ENCODE data around the gene IRF2. TPM values are rescaled to one million over a fixed set of nuclear protein-coding genes. Genes with fewer than 3 reads are reported as not detected.
A peak's percentile ranks its signal among the peaks of the same experiment; 100 is the strongest.

Gene IRF2
- total and polyA plus RNA-seq, 4 donors: 14.1 to 49.4 (median 27.4) TPM

DNA sequence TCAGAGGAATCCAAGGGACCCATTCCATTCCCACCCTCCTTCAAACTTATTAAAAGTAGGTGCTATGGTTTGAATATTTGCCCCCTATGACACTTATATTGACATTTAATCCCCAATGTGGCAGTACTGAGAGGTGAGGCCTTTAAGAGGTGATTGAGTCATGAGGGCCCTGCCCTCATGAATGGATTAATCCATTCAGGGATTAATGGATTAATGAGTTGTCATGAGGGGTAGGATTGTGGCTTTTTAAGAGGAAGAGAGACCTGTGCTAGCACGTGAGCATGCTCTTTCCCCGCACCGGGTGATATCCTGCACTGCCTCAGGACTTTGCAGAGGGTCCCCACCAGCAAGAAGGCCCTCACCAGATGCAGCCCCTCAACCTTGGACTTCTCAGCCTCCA is 50.1 kb downstream of the IRF2 start:
- H3K36me3 ChIP-seq (ENCODE audit: control insufficient read depth in 1 of 2, insufficient read depth in 2 of 2, low read length in 1 of 2): peaks cover under 1 to 8% of the 10 kb centered on the region in 2 donors
- intact Hi-C loops (cut with DNase I): no loop called here
- ATAC-seq (ENCODE audit: low FRiP score) (no peak), DNase-seq (no peak)
- no peaks in the 10 kb centered on the region for H3K4me1 ChIP-seq (ENCODE audit: control insufficient read depth in 1 of 2, insufficient read depth in 2 of 2, low read length in 2 of 2)
- WGBS, 2 donors: 99 to 100% methylated on average over 3 of the region's 3 CpGs
- no peaks in the 10 kb centered on the region for H3K27me3 ChIP-seq (ENCODE audit: control insufficient read depth in 1 of 2, insufficient read depth in 2 of 2, low read length in 1 of 2)
- H3K4me3 ChIP-seq (ENCODE audit: low read length in 2 of 2): no peak overlapping the region
- H3K9me3 ChIP-seq (ENCODE audit: control insufficient read depth, low read length): no peaks in the 10 kb centered on the region
- H3K27ac ChIP-seq (ENCODE audit: low read depth in 1 of 2, low read length in 2 of 2): no peak overlapping the region

- Histone ChIP-seq H3K27ac (ENCODE audit: low read depth in 1 of 2, low read length in 2 of 2) (no peak overlapping the region), H3K4me1 (ENCODE audit: control insufficient read depth in 1 of 2, insufficient read depth in 2 of 2, low read length in 2 of 2) (no peaks in the 10 kb centered on the region), H3K4me3 (ENCODE audit: low read length in 2 of 2) (no peak overlapping the region), H3K27me3 (ENCODE audit: control insufficient read depth in 1 of 2, insufficient read depth in 2 of 2, low read length in 1 of 2) (no peaks in the 10 kb centered on the region), H3K9me3 (ENCODE audit: control insufficient read depth, low read length) (no peaks in the 10 kb centered on the region), H3K36me3 (ENCODE audit: control insufficient read depth in 1 of 2, insufficient read depth in 2 of 2, low read length in 1 of 2) (peaks cover 5 to 8% of the 10 kb centered on the region in 2 donors)
- intact Hi-C loops (cut with DNase I): no loop called here
- no peak for ATAC-seq (ENCODE audit: low FRiP score)
- no peak for DNase-seq
- 82 to 83% methylated on average over 13 of the region's 13 CpGs for WGBS, 2 donors
Observed at GRCh38 chr4:184423003-184423686, 51.2 kb downstream of the IRF2 start.

GRCh38 chr4:184422378-184422777 is 52.0 kb downstream of the IRF2 start:
- Histone ChIP-seq H3K27me3 (ENCODE audit: control insufficient read depth in 1 of 2, insufficient read depth in 2 of 2, low read length in 1 of 2) (no peaks in the 10 kb centered on the region), H3K9me3 (ENCODE audit: control insufficient read depth, low read length) (no peaks in the 10 kb centered on the region), H3K4me1 (ENCODE audit: control insufficient read depth in 1 of 2, insufficient read depth in 2 of 2, low read length in 2 of 2) (no peaks in the 10 kb centered on the region), H3K36me3 (ENCODE audit: control insufficient read depth in 1 of 2, insufficient read depth in 2 of 2, low read length in 1 of 2) (peaks cover 5 to 10% of the 10 kb centered on the region in 2 donors), H3K27ac (ENCODE audit: low read depth in 1 of 2, low read length in 2 of 2) (no peak overlapping the region), H3K4me3 (ENCODE audit: low read length in 2 of 2) (no peak overlapping the region)
- DNase-seq: no peak
- ATAC-seq (ENCODE audit: low FRiP score): no peak
- intact Hi-C loops (cut with DNase I): no loop called here
- 82 to 86% methylated on average over 3 of the region's 3 CpGs for WGBS, 2 donors

- Histone ChIP-seq H3K36me3 (ENCODE audit: control insufficient read depth in 1 of 2, insufficient read depth in 2 of 2, low read length in 1 of 2) (peaks cover 5 to 12% of the 10 kb centered on the region in 2 donors), H3K27ac (ENCODE audit: low read depth in 1 of 2, low read length in 2 of 2) (no peak overlapping the region), H3K4me1 (ENCODE audit: control insufficient read depth in 1 of 2, insufficient read depth in 2 of 2, low read length in 2 of 2) (no peaks in the 10 kb centered on the region), H3K4me3 (ENCODE audit: low read length in 2 of 2) (no peak overlapping the region), H3K27me3 (ENCODE audit: control insufficient read depth in 1 of 2, insufficient read depth in 2 of 2, low read length in 1 of 2) (no peaks in the 10 kb centered on the region), H3K9me3 (ENCODE audit: control insufficient read depth, low read length) (no peaks in the 10 kb centered on the region)
- no peak for DNase-seq
- intact Hi-C loops (cut with DNase I): no loop called here
- ATAC-seq (ENCODE audit: low FRiP score): no peak
- WGBS, 2 donors: 93 to 96% methylated on average over 11 of the region's 11 CpGs
Observed at GRCh38 chr4:184421533-184422155, 52.7 kb downstream of the IRF2 start.

GRCh38 chr4:184420881-184421416 is 53.4 kb downstream of the IRF2 start:
- Histone ChIP-seq H3K27me3 (ENCODE audit: control insufficient read depth in 1 of 2, insufficient read depth in 2 of 2, low read length in 1 of 2) (no peaks in the 10 kb centered on the region), H3K27ac (ENCODE audit: low read depth in 1 of 2, low read length in 2 of 2) (no peak overlapping the region), H3K4me1 (ENCODE audit: control insufficient read depth in 1 of 2, insufficient read depth in 2 of 2, low read length in 2 of 2) (no peaks in the 10 kb centered on the region), H3K9me3 (ENCODE audit: control insufficient read depth, low read length) (no peaks in the 10 kb centered on the region), H3K4me3 (ENCODE audit: low read length in 2 of 2) (no peak overlapping the region), H3K36me3 (ENCODE audit: control insufficient read depth in 1 of 2, insufficient read depth in 2 of 2, low read length in 1 of 2) (peaks cover 5 to 10% of the 10 kb centered on the region in 2 donors)
- no peak for DNase-seq
- intact Hi-C loops (cut with DNase I): no loop called here
- 88 to 91% methylated on average over 5 of the region's 5 CpGs for WGBS, 2 donors
- no peak for ATAC-seq (ENCODE audit: low FRiP score)

DNA sequence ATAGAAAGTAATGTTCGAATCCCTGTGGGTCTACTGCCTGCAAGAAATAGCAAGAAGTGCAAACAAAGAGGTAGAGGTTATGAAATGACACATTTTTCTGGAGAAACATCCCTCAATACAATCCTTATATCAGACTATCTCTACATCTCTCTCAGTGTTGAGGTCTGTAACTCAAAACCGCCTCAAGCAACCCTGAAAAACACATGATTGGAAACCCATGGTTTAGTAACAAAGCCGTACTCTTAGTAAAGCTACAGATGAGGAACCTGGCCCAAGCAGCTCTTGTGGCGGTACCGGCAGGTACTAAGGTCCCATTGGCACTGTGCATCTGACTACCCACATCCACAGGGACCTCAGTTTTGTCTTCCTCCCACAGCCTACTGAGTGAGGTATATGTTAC is 53.9 kb downstream of the IRF2 start:
- Histone ChIP-seq H3K27me3 (ENCODE audit: control insufficient read depth in 1 of 2, insufficient read depth in 2 of 2, low read length in 1 of 2) (no peaks in the 10 kb centered on the region), H3K36me3 (ENCODE audit: control insufficient read depth in 1 of 2, insufficient read depth in 2 of 2, low read length in 1 of 2) (peaks cover 5 to 7% of the 10 kb centered on the region in 2 donors), H3K27ac (ENCODE audit: low read depth in 1 of 2, low read length in 2 of 2) (no peak overlapping the region), H3K4me3 (ENCODE audit: low read length in 2 of 2) (no peak overlapping the region), H3K4me1 (ENCODE audit: control insufficient read depth in 1 of 2, insufficient read depth in 2 of 2, low read length in 2 of 2) (no peaks in the 10 kb centered on the region), H3K9me3 (ENCODE audit: control insufficient read depth, low read length) (no peaks in the 10 kb centered on the region)
- intact Hi-C loops (cut with DNase I): no loop called here
- no peak for DNase-seq
- ATAC-seq (ENCODE audit: low FRiP score): no peak
- 94 to 96% methylated on average over 5 of the region's 5 CpGs for WGBS, 2 donors

GRCh38 chr4:184419976-184420375 is 54.4 kb downstream of the IRF2 start:
- H3K4me3 ChIP-seq (ENCODE audit: low read length in 2 of 2): no peak overlapping the region
- ATAC-seq (ENCODE audit: low FRiP score) (no peak), DNase-seq (no peak)
- H3K27me3 ChIP-seq (ENCODE audit: control insufficient read depth in 1 of 2, insufficient read depth in 2 of 2, low read length in 1 of 2): no peaks in the 10 kb centered on the region
- intact Hi-C loops (cut with DNase I): no loop called here
- peaks cover 5% of the 10 kb centered on the region in 2 donors for H3K36me3 ChIP-seq (ENCODE audit: control insufficient read depth in 1 of 2, insufficient read depth in 2 of 2, low read length in 1 of 2)
- no peaks in the 10 kb centered on the region for H3K9me3 ChIP-seq (ENCODE audit: control insufficient read depth, low read length)
- 95 to 98% methylated on average over 7 of the region's 7 CpGs for WGBS, 2 donors
- H3K27ac ChIP-seq (ENCODE audit: low read depth in 1 of 2, low read length in 2 of 2): no peak overlapping the region
- H3K4me1 ChIP-seq (ENCODE audit: control insufficient read depth in 1 of 2, insufficient read depth in 2 of 2, low read length in 2 of 2): no peaks in the 10 kb centered on the region

- Histone ChIP-seq H3K36me3 (ENCODE audit: control insufficient read depth in 1 of 2, insufficient read depth in 2 of 2, low read length in 1 of 2) (peaks cover 5% of the 10 kb centered on the region in 2 donors), H3K27me3 (ENCODE audit: control insufficient read depth in 1 of 2, insufficient read depth in 2 of 2, low read length in 1 of 2) (peaks cover 0 to 1% of the 10 kb centered on the region in 2 donors), H3K4me1 (ENCODE audit: control insufficient read depth in 1 of 2, insufficient read depth in 2 of 2, low read length in 2 of 2) (no peaks in the 10 kb centered on the region), H3K4me3 (ENCODE audit: low read length in 2 of 2) (no peak overlapping the region), H3K9me3 (ENCODE audit: control insufficient read depth, low read length) (no peaks in the 10 kb centered on the region), H3K27ac (ENCODE audit: low read depth in 1 of 2, low read length in 2 of 2) (no peak overlapping the region)
- peak; percentile 37 for ATAC-seq (ENCODE audit: low FRiP score)
- 72 to 75% methylated on average over 8 of the region's 8 CpGs for WGBS, 2 donors
- DNase-seq: no peak
- intact Hi-C loops (cut with DNase I): no loop called here
Observed at GRCh38 chr4:184417802-184418511, 56.4 kb downstream of the IRF2 start.
